Measurements from ENCODE around the gene METAP2. TPM values are rescaled to one million over a fixed set of nuclear protein-coding genes. Genes with fewer than 3 reads are reported as not detected.

Gene METAP2
- total and polyA plus RNA-seq, 2 of the 8 experiments (the other 6 are each of a cell fraction or from before 2014, with no cell fraction given): 41.3 to 114 TPM

GRCh38 chr12:95495433-95495832 is 21.5 kb downstream of the METAP2 start (continued):
- TF ChIP-seq, protein P1, sequence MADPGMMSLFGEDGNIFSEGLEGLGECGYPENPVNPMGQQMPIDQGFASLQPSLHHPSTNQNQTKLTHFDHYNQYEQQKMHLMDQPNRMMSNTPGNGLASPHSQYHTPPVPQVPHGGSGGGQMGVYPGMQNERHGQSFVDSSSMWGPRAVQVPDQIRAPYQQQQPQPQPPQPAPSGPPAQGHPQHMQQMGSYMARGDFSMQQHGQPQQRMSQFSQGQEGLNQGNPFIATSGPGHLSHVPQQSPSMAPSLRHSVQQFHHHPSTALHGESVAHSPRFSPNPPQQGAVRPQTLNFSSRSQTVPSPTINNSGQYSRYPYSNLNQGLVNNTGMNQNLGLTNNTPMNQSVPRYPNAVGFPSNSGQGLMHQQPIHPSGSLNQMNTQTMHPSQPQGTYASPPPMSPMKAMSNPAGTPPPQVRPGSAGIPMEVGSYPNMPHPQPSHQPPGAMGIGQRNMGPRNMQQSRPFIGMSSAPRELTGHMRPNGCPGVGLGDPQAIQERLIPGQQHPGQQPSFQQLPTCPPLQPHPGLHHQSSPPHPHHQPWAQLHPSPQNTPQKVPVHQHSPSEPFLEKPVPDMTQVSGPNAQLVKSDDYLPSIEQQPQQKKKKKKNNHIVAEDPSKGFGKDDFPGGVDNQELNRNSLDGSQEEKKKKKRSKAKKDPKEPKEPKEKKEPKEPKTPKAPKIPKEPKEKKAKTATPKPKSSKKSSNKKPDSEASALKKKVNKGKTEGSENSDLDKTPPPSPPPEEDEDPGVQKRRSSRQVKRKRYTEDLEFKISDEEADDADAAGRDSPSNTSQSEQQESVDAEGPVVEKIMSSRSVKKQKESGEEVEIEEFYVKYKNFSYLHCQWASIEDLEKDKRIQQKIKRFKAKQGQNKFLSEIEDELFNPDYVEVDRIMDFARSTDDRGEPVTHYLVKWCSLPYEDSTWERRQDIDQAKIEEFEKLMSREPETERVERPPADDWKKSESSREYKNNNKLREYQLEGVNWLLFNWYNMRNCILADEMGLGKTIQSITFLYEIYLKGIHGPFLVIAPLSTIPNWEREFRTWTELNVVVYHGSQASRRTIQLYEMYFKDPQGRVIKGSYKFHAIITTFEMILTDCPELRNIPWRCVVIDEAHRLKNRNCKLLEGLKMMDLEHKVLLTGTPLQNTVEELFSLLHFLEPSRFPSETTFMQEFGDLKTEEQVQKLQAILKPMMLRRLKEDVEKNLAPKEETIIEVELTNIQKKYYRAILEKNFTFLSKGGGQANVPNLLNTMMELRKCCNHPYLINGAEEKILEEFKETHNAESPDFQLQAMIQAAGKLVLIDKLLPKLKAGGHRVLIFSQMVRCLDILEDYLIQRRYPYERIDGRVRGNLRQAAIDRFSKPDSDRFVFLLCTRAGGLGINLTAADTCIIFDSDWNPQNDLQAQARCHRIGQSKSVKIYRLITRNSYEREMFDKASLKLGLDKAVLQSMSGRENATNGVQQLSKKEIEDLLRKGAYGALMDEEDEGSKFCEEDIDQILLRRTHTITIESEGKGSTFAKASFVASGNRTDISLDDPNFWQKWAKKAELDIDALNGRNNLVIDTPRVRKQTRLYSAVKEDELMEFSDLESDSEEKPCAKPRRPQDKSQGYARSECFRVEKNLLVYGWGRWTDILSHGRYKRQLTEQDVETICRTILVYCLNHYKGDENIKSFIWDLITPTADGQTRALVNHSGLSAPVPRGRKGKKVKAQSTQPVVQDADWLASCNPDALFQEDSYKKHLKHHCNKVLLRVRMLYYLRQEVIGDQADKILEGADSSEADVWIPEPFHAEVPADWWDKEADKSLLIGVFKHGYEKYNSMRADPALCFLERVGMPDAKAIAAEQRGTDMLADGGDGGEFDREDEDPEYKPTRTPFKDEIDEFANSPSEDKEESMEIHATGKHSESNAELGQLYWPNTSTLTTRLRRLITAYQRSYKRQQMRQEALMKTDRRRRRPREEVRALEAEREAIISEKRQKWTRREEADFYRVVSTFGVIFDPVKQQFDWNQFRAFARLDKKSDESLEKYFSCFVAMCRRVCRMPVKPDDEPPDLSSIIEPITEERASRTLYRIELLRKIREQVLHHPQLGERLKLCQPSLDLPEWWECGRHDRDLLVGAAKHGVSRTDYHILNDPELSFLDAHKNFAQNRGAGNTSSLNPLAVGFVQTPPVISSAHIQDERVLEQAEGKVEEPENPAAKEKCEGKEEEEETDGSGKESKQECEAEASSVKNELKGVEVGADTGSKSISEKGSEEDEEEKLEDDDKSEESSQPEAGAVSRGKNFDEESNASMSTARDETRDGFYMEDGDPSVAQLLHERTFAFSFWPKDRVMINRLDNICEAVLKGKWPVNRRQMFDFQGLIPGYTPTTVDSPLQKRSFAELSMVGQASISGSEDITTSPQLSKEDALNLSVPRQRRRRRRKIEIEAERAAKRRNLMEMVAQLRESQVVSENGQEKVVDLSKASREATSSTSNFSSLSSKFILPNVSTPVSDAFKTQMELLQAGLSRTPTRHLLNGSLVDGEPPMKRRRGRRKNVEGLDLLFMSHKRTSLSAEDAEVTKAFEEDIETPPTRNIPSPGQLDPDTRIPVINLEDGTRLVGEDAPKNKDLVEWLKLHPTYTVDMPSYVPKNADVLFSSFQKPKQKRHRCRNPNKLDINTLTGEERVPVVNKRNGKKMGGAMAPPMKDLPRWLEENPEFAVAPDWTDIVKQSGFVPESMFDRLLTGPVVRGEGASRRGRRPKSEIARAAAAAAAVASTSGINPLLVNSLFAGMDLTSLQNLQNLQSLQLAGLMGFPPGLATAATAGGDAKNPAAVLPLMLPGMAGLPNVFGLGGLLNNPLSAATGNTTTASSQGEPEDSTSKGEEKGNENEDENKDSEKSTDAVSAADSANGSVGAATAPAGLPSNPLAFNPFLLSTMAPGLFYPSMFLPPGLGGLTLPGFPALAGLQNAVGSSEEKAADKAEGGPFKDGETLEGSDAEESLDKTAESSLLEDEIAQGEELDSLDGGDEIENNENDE (IDR thresholded peaks at IDR 0.05; ENCODE audit: insufficient replicate concordance, low read length): no peak
- no peak for TF ChIP-seq MAFK (IDR thresholded peaks at IDR 0.05; ENCODE audit: low read depth, low read length)
- no peak for TF ChIP-seq ATF3 (IDR thresholded peaks at IDR 0.05; ENCODE audit: insufficient read depth, low read depth, low read length)
- TF ChIP-seq SAP30 (IDR thresholded peaks at IDR 0.05; ENCODE audit: insufficient read depth, insufficient replicate concordance, low read length): no peak
- no peak for TF ChIP-seq RAD21 (IDR thresholded peaks at IDR 0.05 in 1 of 2, conservative IDR thresholded peaks at IDR 0.05 in 1 of 2; ENCODE audit: low read depth in 2 of 2, low read length in 2 of 2)

Measured in H1 (cell line).